Measurements from ENCODE around the gene GYG2. TPM values are rescaled to one million over a fixed set of nuclear protein-coding genes. Genes with fewer than 3 reads are reported as not detected.

Gene GYG2
- total and polyA plus RNA-seq, 2 experiments from 2014 or later: 17.6 to 63.8 TPM

DNA sequence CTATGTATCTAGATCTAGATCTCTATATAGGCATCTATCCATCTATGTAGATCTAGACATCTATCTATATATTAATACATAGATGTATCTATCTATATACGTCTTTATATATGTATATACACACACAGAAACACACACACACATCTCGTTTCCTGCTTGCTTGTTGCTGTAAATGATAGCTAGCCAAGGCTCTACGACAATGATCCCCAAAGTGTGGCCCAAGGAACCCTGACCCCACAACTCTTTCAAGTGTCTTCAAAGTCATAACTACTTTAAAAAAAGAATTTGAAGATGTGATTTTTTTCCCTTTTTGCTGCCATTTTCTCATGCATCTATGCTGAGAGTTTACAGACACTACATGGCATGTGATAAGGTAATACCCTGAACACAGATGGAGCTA, 28.8 kb downstream of the GYG2 start (continued):
- TF ChIP-seq, protein P1, sequence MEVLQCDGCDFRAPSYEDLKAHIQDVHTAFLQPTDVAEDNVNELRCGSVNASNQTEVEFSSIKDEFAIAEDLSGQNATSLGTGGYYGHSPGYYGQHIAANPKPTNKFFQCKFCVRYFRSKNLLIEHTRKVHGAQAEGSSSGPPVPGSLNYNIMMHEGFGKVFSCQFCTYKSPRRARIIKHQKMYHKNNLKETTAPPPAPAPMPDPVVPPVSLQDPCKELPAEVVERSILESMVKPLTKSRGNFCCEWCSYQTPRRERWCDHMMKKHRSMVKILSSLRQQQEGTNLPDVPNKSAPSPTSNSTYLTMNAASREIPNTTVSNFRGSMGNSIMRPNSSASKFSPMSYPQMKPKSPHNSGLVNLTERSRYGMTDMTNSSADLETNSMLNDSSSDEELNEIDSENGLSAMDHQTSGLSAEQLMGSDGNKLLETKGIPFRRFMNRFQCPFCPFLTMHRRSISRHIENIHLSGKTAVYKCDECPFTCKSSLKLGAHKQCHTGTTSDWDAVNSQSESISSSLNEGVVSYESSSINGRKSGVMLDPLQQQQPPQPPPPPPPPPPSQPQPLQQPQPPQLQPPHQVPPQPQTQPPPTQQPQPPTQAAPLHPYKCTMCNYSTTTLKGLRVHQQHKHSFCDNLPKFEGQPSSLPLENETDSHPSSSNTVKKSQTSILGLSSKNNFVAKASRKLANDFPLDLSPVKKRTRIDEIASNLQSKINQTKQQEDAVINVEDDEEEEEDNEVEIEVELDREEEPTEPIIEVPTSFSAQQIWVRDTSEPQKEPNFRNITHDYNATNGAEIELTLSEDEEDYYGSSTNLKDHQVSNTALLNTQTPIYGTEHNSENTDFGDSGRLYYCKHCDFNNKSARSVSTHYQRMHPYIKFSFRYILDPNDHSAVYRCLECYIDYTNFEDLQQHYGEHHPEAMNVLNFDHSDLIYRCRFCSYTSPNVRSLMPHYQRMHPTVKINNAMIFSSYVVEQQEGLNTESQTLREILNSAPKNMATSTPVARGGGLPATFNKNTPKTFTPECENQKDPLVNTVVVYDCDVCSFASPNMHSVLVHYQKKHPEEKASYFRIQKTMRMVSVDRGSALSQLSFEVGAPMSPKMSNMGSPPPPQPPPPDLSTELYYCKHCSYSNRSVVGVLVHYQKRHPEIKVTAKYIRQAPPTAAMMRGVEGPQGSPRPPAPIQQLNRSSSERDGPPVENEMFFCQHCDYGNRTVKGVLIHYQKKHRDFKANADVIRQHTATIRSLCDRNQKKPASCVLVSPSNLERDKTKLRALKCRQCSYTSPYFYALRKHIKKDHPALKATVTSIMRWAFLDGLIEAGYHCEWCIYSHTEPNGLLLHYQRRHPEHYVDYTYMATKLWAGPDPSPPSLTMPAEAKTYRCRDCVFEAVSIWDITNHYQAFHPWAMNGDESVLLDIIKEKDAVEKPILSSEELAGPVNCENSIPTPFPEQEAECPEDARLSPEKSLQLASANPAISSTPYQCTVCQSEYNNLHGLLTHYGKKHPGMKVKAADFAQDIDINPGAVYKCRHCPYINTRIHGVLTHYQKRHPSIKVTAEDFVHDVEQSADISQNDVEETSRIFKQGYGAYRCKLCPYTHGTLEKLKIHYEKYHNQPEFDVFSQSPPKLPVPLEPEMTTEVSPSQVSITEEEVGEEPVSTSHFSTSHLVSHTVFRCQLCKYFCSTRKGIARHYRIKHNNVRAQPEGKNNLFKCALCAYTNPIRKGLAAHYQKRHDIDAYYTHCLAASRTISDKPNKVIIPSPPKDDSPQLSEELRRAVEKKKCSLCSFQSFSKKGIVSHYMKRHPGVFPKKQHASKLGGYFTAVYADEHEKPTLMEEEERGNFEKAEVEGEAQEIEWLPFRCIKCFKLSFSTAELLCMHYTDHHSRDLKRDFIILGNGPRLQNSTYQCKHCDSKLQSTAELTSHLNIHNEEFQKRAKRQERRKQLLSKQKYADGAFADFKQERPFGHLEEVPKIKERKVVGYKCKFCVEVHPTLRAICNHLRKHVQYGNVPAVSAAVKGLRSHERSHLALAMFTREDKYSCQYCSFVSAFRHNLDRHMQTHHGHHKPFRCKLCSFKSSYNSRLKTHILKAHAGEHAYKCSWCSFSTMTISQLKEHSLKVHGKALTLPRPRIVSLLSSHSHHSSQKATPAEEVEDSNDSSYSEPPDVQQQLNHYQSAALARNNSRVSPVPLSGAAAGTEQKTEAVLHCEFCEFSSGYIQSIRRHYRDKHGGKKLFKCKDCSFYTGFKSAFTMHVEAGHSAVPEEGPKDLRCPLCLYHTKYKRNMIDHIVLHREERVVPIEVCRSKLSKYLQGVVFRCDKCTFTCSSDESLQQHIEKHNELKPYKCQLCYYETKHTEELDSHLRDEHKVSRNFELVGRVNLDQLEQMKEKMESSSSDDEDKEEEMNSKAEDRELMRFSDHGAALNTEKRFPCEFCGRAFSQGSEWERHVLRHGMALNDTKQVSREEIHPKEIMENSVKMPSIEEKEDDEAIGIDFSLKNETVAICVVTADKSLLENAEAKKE (CRISPR knock-in tag; IDR thresholded peaks at IDR 0.05): no peak
- TF ChIP-seq EZH2phosphoT487 (IDR thresholded peaks at IDR 0.05; ENCODE audit: unreplicated experiment) (no peak), STAT1 (IDR thresholded peaks at IDR 0.05; ENCODE audit: unreplicated experiment) (no peak), ZNF331 (CRISPR knock-in tag; IDR thresholded peaks at IDR 0.05; ENCODE audit: low read depth) (no peak), CREB1 (CRISPR knock-in tag; IDR thresholded peaks at IDR 0.05; ENCODE audit: low read depth) (no peak), ZNF114 (CRISPR knock-in tag; IDR thresholded peaks at IDR 0.05) (no peak), CTCF (conservative IDR thresholded peaks at IDR 0.05; ENCODE audit: low read depth in 2 of 2) (no peak)
- TF ChIP-seq, protein P2, sequence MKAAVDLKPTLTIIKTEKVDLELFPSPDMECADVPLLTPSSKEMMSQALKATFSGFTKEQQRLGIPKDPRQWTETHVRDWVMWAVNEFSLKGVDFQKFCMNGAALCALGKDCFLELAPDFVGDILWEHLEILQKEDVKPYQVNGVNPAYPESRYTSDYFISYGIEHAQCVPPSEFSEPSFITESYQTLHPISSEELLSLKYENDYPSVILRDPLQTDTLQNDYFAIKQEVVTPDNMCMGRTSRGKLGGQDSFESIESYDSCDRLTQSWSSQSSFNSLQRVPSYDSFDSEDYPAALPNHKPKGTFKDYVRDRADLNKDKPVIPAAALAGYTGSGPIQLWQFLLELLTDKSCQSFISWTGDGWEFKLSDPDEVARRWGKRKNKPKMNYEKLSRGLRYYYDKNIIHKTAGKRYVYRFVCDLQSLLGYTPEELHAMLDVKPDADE (IDR thresholded peaks at IDR 0.05): no peak
